GM23248 (cell line): ENCODE data around the gene EMC10.

Experiments
- EZH2 ChIP-seq: fragments of 200-600 bp; sonication (generic); IDR thresholded peaks from 2 replicates; pipeline ENCODE4 v1.6.1; 2018; ENCODE audit warnings: antibody characterized with exemption, mild to moderate bottlenecking; ENCODE audit not compliant: insufficient read depth, poor library complexity, severe bottlenecking
- EZH2phosphoT487 ChIP-seq: fragments of 200-600 bp; sonication (generic); IDR thresholded peaks from 2 replicates; pipeline ENCODE4 v1.6.1; 2018; ENCODE audit warnings: antibody characterized with exemption, moderate library complexity, mild to moderate bottlenecking, low read depth; ENCODE audit not compliant: insufficient read depth

DNA sequence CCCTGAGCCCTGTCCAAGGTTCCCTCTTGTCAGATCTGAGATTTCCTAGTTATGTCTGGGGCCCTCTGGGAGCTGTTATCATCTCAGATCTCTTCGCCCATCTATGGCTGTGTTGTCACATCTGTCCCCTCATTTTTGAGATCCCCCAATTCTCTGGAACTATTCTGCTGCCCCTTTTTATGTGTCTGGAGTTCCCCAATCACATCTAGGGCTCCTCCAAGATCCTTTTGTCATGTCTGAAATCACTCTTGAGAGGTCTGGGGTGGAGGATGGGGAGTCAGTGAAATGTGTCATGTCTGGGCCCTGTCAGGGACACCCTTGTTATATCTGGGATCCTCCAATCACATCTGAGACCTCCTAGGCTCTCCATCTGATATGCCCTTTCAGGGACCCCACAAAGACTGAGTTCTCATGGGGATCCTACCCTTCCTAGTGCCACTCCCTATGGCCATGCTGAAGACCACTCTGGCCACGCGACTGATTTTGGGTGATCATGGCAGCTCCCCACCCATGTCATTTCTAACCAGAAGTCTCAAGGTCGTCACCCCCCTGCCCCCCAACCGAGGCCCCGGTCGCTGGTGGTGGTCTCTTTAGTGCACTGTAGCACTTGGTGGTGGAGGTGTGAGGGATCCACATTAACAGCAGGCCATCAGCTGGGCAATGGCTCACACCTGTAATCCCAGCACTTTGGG, 47.4 kb upstream of the EMC10 start:
- TF ChIP-seq EZH2 (no peak), EZH2phosphoT487 (no peak)
